Thyroid gland (tissue), 4 donors: Measurements from ENCODE around the gene TCL1B. TPM values are rescaled to one million over a fixed set of nuclear protein-coding genes. Genes with fewer than 3 reads are reported as not detected.
"Not testable (repeated sequence)": the region's sequence is repeated elsewhere in the genome, so short reads cannot be mapped to it uniquely, and the experiment has no call there.

Experiments
- DNase-seq, 2 donors: peaks; one replicate each; pipeline ENCODE4 v3.0.0-alpha.2; 2019
- H3K27ac ChIP-seq, 3 donors: fragments of 200-600 bp; sonication (generic); 1 replicate in 2 of 3; 2 replicates in 1 of 3; pipeline ENCODE4 v1.5.1; 2016 to 2019; ENCODE audit warnings: mild to moderate bottlenecking in 1 of 3, moderate library complexity in 1 of 3
- H3K27me3 ChIP-seq: fragments of 200-600 bp; sonication (generic); one replicate; pipeline ENCODE4 v1.5.1; 2019
- H3K36me3 ChIP-seq, 2 donors: fragments of 200-600 bp; sonication (generic); one replicate each; pipeline ENCODE4 v1.5.1; 2016 to 2019
- H3K4me1 ChIP-seq, 2 donors: fragments of 200-600 bp; sonication (generic); one replicate each; pipeline ENCODE4 v1.5.1; 2017 to 2019
- H3K4me3 ChIP-seq, 3 donors: fragments of 200-600 bp; sonication (generic); replicated peaks in 1 of 3; 1 replicate in 2 of 3; 2 replicates in 1 of 3; pipeline ENCODE4 v1.5.1; 2016; ENCODE audit warnings: mild to moderate bottlenecking in 1 of 3
- H3K9me3 ChIP-seq: fragments of 200-600 bp; sonication (generic); one replicate; pipeline ENCODE4 v1.5.1; 2017
- POLR2A ChIP-seq, 2 donors: fragments of 450-650 bp; IDR thresholded peaks; one replicate each; pipeline ENCODE4 v1.6.1; 2017; ENCODE audit warnings: antibody characterized with exemption in 2 of 2, mild to moderate bottlenecking in 2 of 2, moderate library complexity in 1 of 2
- WGBS, 2 donors: methylation state at CpG; one replicate each; pipeline ENCODE4 v1.1.5; 2017; 5-methylcytosine and 5-hydroxymethylcytosine counted together
- intact Hi-C: fragments of 100-400 bp; cut with DNase I; formaldehyde crosslinking; loops from one replicate; pipeline ENCODE4 v1.15.1; 2023
- total RNA-seq, 4 donors: library from RNA; depleted of rRNA; stranded (reverse); fragments of >200 nt; gene quantifications; one replicate each; pipeline ENCODE4 v1.2.3, GENCODE V29; 2016
- TF ChIP-seq, protein P1 (sequence below), 6 experiments: fragments of 200-600 bp in 3 of 6; fragments of 450-650 bp in 3 of 6; sonication (generic) in 3 of 6; IDR thresholded peaks; one replicate each; pipeline ENCODE4 v1.5.1; 2016 to 2019; ENCODE audit warnings: antibody characterized with exemption in 6 of 6, mild to moderate bottlenecking in 2 of 6, inconsistent platforms in 1 of 6, moderate library complexity in 1 of 6

TCL1B gene
- total RNA-seq, 4 donors from 2014 or later, result not detected

DNA sequence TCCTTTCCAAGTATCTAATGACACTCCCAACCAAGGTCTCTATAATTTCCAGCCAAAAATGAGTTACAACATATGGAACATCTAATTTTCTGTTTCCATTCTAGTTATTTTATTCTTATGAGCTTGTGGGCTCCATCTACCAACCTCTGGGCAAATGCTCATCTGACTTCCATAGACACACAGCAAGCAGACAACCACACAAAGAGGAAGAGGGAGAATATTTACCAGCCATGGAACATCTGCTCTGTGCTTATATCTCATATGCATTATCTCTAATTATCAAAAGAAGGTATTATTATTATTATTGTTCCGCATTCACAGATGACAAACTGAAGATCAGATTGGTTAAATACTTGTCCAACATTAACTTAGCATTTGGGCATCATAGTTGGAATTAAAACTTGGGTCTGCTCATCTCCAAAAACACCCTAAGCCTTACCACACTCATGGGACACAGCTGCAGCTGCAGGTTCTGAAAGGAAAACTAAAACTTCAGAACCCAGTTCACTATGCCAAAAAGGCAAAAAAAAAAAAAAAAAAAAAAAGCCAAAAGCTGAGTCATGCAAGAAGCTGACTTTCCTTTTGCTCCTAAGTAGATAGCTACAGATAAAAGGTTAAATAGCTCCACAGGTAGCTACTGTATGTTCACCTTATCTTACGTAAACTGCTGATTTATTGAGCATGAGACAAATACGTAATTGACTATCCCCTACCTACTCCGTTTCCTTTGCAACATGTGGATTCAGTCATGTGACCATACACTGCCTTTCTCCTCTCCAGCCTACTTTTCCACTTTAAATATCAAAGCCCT lies 23.6 kb upstream of the TCL1B start:
- Histone ChIP-seq H3K27me3 (no peaks in the 10 kb centered on the region), H3K4me1 (no peaks in the 10 kb centered on the region), H3K27ac (no peak overlapping the region), H3K4me3 (no peak overlapping the region), H3K36me3 (no peaks in the 10 kb centered on the region), H3K9me3 (no peaks in the 10 kb centered on the region)
- TF ChIP-seq, protein P1, sequence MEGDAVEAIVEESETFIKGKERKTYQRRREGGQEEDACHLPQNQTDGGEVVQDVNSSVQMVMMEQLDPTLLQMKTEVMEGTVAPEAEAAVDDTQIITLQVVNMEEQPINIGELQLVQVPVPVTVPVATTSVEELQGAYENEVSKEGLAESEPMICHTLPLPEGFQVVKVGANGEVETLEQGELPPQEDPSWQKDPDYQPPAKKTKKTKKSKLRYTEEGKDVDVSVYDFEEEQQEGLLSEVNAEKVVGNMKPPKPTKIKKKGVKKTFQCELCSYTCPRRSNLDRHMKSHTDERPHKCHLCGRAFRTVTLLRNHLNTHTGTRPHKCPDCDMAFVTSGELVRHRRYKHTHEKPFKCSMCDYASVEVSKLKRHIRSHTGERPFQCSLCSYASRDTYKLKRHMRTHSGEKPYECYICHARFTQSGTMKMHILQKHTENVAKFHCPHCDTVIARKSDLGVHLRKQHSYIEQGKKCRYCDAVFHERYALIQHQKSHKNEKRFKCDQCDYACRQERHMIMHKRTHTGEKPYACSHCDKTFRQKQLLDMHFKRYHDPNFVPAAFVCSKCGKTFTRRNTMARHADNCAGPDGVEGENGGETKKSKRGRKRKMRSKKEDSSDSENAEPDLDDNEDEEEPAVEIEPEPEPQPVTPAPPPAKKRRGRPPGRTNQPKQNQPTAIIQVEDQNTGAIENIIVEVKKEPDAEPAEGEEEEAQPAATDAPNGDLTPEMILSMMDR (IDR thresholded peaks at IDR 0.05), result no peak
- no peak for TF ChIP-seq POLR2A (IDR thresholded peaks at IDR 0.05)
- DNase-seq, result no peak
- WGBS, 2 donors, result 42 to 72% methylated on average over 4 of the region's 4 CpGs
- intact Hi-C loops, result no loop called here

DNA sequence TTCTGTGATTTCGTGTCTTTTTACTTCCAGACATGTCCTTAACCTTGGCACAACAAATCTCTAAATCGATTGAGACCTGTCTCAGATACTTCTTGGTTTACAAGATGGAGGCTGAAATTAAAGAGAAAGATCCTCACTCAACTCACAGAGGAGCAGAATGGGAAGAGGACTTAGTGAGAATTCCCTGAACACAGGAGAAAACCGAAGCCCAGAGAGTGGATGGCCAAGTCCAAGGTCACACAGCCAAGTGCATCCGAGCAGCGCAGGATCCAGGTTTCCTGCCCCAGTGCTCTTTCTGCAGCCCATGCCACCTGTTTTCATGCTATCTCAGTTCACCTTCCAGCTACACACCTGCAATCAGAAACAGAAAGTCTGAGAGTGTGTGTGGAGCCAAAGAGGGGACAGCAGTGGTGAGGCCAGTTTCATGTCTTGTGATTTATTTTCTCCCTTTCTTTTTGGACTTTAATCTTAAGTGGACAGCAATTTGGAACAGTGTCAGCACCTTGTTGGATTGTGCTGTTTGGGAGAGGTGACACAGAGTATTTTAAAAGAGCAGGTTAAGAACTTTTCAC lies 22.9 kb upstream of the TCL1B start:
- Histone ChIP-seq H3K9me3 (no peaks in the 10 kb centered on the region), H3K27ac (no peak overlapping the region), H3K27me3 (no peaks in the 10 kb centered on the region), H3K36me3 (no peaks in the 10 kb centered on the region), H3K4me1 (no peaks in the 10 kb centered on the region), H3K4me3 (no peak overlapping the region)
- WGBS, 2 donors, result 77 to 89% methylated on average over 5 of the region's 5 CpGs
- DNase-seq, result no peak
- TF ChIP-seq, protein P1 (IDR thresholded peaks at IDR 0.05), result no peak
- no peak for TF ChIP-seq POLR2A (IDR thresholded peaks at IDR 0.05)
- intact Hi-C loops, result no loop called here

DNA sequence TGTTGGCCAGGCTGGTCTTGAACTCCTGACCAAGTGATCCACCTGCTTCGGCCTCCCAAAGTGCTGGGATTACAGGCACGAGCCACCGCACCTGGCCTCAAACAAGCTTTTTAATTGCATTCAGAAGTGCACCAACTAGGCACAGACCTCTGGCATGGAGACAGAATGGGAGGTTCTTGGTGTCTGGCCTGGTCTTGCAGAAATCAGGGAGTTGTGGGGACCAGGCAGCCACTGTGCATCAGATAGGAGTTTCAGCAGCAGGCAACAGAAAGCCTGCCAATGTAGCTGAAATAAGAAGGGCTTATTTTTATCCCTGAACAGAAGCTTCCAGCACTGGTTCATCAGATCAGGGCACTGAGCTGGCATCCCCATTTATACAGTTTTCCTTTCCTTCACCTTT lies 22.2 kb upstream of the TCL1B start:
- Histone ChIP-seq H3K27ac (no peak overlapping the region), H3K27me3 (no peaks in the 10 kb centered on the region), H3K4me3 (no peak overlapping the region), H3K4me1 (no peaks in the 10 kb centered on the region), H3K36me3 (no peaks in the 10 kb centered on the region), H3K9me3 (no peaks in the 10 kb centered on the region)
- no peak for TF ChIP-seq POLR2A (IDR thresholded peaks at IDR 0.05)
- TF ChIP-seq, protein P1 (IDR thresholded peaks at IDR 0.05), result no peak
- intact Hi-C loops, result no loop called here
- 86 to 100% methylated on average over 3 of the region's 3 CpGs for WGBS, 2 donors
- DNase-seq, result peak in 1 of 2 donors; percentile 13

DNA sequence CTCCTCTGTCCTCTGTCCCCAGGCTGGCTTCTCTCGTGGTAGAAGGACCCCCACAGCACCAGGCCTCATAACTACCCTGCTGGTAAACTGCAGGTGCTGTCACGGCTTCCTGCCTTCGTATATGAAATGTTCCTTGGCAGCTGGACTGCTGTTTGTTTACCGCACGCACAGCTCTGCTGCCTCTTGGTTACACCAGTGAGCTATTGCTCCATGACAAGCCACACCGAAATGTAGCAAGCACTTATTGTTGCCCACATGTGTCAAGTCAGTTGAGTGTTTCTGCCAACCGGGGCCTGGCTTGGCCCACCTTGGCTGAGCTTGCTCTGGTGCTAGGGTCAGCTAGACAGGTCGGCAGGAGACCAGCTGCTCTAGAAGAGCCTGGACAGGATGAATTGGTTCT lies 21.7 kb upstream of the TCL1B start:
- H3K27me3 ChIP-seq, result no peaks in the 10 kb centered on the region
- no peaks in the 10 kb centered on the region for H3K9me3 ChIP-seq
- H3K4me1 ChIP-seq, result no peaks in the 10 kb centered on the region
- no peak for TF ChIP-seq POLR2A (IDR thresholded peaks at IDR 0.05)
- TF ChIP-seq, protein P1 (IDR thresholded peaks at IDR 0.05), result no peak
- H3K36me3 ChIP-seq, result no peaks in the 10 kb centered on the region
- 62 to 77% methylated on average over 7 to 8 of the region's 8 CpGs for WGBS, 2 donors
- H3K4me3 ChIP-seq, result no peak overlapping the region
- intact Hi-C loops, result no loop called here
- H3K27ac ChIP-seq, result no peak overlapping the region
- DNase-seq, result no peak

DNA sequence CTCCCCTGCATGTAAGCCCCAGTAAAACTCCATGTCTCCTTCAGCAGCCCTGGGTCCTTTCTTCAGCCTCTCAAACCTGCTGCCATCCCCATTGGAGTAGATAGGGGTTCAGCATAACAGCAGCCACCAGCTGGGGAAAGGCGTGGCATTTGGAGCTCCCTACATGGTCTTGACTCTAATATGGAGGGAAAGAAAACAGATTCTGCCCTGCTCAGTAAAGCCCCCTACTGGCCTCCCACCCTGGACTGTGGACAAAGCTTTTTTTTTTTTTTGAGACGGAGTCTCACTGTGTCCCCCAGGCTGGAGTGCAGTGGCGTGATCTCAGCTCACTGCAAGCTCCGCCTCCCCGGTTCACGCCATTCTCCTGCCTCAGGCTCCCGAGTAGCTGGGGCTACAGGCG lies 20.7 kb upstream of the TCL1B start:
- H3K36me3 ChIP-seq, H3K27me3 ChIP-seq, H3K9me3 ChIP-seq, intact Hi-C loops, H3K27ac ChIP-seq, H3K4me3 ChIP-seq, DNase-seq, H3K4me1 ChIP-seq: not testable (repeated sequence)
- WGBS, 2 donors, result 64 to 68% methylated on average over 8 of the region's 8 CpGs
